ENCODE measurements around the gene VPS25. TPM values are rescaled to one million over a fixed set of nuclear protein-coding genes. Genes with fewer than 3 reads are reported as not detected.

The VPS25 gene
- total and polyA plus RNA-seq, 9 of the 15 experiments (the other 6 are each of a cell fraction or from before 2014, with no cell fraction given) = 123 to 352 (median 180) TPM

DNA sequence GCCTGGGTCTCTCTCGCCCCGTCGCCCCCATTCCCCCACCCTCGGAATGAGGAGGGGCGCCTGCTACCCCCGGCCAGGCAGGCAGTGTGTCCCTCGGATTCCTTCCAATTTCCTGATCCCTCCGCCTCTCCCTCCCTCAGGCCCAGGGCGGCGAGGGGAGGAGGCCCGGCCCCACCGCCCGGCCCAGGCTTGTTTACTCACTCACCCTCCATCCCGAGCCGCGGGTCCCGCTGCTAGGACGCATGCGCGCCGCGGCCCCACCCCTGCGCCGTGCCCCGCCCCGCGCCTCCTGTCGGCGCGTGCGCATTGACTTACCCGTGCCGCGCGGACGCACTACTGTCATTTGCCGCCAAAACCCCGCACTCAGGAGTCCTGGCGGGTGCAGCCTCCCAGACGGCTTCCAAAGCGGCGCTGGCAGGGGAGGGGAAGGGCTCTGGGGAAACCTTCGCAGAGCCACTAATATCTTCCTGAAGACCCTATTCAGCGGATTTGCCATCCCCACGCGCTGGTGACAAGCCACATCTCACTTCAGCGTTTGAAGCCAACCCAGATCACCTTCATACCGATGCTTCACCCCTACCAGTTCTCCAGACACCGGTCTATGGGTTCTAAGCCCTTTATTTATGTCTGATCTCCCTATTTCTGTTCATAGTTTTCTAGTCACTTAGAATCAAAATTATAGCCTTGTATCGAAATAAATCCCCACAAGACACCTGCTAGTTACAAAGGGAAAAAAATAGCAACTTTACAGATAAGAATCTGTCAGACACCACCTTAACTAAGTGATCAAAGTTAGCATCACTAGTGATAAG, 28.2 kb upstream of the VPS25 start, which contains the start of gene EZH1 (continued):
- TF ChIP-seq, protein P1, sequence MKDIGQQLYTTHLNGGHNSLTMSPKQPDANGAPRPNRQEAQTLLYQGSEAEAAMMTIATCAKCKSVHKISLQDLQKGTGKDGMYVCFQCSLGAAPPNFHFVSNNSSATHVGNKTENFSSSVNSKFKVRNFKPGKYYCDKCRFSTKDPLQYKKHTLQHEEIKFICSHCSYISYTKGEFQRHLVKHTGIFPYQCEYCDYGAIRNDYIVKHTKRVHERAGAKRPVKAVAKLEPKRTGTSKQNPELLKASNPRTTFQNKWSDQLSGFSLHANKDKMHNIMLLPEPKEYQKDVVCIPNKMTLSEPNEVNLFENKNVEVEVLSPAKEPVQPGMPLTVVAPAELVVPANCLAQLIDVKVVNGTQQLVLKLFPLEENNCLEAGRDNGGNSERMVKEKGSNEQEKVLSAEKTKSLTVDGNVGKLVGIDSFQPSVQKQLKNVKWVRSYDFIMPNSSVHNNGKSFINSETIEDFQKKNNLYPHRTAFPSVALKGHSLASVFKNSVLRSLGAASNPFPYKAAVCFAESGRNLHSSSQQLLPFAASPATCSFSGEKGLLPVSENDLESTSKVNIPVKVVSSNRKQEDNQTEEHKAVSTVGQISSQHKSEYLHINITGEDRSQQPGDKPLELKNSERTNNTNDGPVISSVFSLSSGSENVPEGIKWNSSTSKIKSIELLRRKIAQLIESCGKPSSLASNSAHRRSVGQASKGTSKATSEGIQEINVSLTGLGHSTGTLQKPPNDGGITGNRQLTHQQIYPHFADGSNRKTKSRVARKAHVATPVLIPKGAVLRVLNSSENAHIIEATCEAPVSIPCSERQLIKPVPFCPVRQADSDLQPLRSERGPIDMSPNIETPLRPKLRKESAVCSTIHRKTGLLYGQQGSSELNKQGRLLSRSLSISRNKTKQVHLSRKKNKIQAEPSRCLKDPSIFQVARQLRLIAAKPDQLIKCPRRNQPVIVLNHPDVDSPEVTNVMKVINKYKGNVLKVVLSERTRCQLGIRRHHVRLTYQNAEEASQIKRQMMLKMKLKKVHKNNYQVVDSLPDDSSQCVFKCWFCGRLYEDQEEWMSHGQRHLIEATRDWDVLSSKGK (CRISPR knock-in tag; IDR thresholded peaks at IDR 0.05) = no peak
- TF ChIP-seq PYGO2 (tag; IDR thresholded peaks at IDR 0.05) (no peak), MAFF (IDR thresholded peaks at IDR 0.05; ENCODE audit: low read length) (no peak), CREBBP (IDR thresholded peaks at IDR 0.05; ENCODE audit: low read depth, low read length) (no peak), KLF1 (tag; IDR thresholded peaks at IDR 0.05) (no peak), ZNF324 (CRISPR knock-in tag; IDR thresholded peaks at IDR 0.05) (no peak), TCF7L2 (IDR thresholded peaks at IDR 0.05; ENCODE audit: low read depth, low read length) (no peak), JUNB (CRISPR knock-in tag; conservative IDR thresholded peaks at IDR 0.05) (no peak), TGIF2 (CRISPR knock-in tag; IDR thresholded peaks at IDR 0.05) (no peak), ZNF24 (IDR thresholded peaks at IDR 0.05) (no peak), KLF6 (CRISPR knock-in tag; IDR thresholded peaks at IDR 0.05; ENCODE audit: borderline replicate concordance) (no peak), NFXL1 (CRISPR knock-in tag; IDR thresholded peaks at IDR 0.05) (no peak), CBX1 (IDR thresholded peaks at IDR 0.05; ENCODE audit: low read depth) (peak; percentile 63; the same call in 1 of the 2 replicates), TAF7 (tag; IDR thresholded peaks at IDR 0.05) (no peak; the same call in 1 of the 2 replicates), NCOA2 (IDR thresholded peaks at IDR 0.05; ENCODE audit: partially characterized antibody in 2 of 2) (no peak), ZNF274 (IDR thresholded peaks at IDR 0.05; ENCODE audit: borderline replicate concordance, low read depth, low read length) (no peak), C11orf30 (IDR thresholded peaks at IDR 0.05; ENCODE audit: low read depth) (no peak)
- TF ChIP-seq, protein P2, sequence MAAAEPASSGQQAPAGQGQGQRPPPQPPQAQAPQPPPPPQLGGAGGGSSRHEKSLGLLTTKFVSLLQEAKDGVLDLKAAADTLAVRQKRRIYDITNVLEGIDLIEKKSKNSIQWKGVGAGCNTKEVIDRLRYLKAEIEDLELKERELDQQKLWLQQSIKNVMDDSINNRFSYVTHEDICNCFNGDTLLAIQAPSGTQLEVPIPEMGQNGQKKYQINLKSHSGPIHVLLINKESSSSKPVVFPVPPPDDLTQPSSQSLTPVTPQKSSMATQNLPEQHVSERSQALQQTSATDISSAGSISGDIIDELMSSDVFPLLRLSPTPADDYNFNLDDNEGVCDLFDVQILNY (CRISPR knock-in tag; IDR thresholded peaks at IDR 0.05) = 0 out of 2 replicates have a peak, but pooled peaks have one; percentile 27
- TF ChIP-seq, protein P3, sequence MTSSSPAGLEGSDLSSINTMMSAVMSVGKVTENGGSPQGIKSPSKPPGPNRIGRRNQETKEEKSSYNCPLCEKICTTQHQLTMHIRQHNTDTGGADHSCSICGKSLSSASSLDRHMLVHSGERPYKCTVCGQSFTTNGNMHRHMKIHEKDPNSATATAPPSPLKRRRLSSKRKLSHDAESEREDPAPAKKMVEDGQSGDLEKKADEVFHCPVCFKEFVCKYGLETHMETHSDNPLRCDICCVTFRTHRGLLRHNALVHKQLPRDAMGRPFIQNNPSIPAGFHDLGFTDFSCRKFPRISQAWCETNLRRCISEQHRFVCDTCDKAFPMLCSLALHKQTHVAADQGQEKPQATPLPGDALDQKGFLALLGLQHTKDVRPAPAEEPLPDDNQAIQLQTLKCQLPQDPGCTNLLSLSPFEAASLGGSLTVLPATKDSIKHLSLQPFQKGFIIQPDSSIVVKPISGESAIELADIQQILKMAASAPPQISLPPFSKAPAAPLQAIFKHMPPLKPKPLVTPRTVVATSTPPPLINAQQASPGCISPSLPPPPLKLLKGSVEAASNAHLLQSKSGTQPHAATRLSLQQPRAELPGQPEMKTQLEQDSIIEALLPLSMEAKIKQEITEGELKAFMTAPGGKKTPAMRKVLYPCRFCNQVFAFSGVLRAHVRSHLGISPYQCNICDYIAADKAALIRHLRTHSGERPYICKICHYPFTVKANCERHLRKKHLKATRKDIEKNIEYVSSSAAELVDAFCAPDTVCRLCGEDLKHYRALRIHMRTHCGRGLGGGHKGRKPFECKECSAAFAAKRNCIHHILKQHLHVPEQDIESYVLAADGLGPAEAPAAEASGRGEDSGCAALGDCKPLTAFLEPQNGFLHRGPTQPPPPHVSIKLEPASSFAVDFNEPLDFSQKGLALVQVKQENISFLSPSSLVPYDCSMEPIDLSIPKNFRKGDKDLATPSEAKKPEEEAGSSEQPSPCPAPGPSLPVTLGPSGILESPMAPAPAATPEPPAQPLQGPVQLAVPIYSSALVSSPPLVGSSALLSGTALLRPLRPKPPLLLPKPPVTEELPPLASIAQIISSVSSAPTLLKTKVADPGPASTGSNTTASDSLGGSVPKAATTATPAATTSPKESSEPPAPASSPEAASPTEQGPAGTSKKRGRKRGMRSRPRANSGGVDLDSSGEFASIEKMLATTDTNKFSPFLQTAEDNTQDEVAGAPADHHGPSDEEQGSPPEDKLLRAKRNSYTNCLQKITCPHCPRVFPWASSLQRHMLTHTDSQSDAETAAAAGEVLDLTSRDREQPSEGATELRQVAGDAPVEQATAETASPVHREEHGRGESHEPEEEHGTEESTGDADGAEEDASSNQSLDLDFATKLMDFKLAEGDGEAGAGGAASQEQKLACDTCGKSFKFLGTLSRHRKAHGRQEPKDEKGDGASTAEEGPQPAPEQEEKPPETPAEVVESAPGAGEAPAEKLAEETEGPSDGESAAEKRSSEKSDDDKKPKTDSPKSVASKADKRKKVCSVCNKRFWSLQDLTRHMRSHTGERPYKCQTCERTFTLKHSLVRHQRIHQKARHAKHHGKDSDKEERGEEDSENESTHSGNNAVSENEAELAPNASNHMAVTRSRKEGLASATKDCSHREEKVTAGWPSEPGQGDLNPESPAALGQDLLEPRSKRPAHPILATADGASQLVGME (CRISPR knock-in tag; IDR thresholded peaks at IDR 0.05) = no peak
